Measurements from ENCODE around the gene CA12.

DNA sequence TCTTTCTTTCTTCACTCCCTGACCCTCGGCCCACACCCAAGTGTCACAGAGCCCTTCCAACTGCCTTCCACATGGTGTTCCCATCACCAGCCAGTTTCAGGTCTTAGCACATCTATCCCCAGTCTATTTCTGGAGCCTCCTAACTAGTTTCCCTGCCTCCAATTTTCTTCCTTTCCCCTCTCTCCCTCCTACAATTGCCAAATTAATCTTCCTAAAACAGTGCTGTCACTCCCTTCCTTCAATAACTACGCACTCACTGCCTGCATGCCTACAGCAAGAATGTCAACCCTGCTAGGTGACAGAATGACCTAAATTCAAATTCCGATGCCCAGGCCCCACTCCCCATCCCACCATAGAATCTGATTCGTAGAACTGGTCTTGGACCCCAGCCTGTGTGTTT lies 36.1 kb upstream of the CA12 start:
- TF ChIP-seq CEBPB (tag; IDR thresholded peaks at IDR 0.05): no peak
- TF ChIP-seq FOXK2 (conservative IDR thresholded peaks at IDR 0.05 in 1 of 2, IDR thresholded peaks at IDR 0.05 in 1 of 2; ENCODE audit: low read depth in 2 of 2): no peak
- no peak for TF ChIP-seq NCOA1 (IDR thresholded peaks at IDR 0.05; ENCODE audit: low read depth)
- TF ChIP-seq ZNF583 (CRISPR knock-in tag; IDR thresholded peaks at IDR 0.05): no peak
- TF ChIP-seq, protein P1, sequence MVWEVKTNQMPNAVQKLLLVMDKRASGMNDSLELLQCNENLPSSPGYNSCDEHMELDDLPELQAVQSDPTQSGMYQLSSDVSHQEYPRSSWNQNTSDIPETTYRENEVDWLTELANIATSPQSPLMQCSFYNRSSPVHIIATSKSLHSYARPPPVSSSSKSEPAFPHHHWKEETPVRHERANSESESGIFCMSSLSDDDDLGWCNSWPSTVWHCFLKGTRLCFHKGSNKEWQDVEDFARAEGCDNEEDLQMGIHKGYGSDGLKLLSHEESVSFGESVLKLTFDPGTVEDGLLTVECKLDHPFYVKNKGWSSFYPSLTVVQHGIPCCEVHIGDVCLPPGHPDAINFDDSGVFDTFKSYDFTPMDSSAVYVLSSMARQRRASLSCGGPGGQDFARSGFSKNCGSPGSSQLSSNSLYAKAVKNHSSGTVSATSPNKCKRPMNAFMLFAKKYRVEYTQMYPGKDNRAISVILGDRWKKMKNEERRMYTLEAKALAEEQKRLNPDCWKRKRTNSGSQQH (CRISPR knock-in tag; IDR thresholded peaks at IDR 0.05): no peak
- TF ChIP-seq KLF6 (CRISPR knock-in tag; IDR thresholded peaks at IDR 0.05; ENCODE audit: borderline replicate concordance): no peak
- no peak for TF ChIP-seq ZNF707 (CRISPR knock-in tag; conservative IDR thresholded peaks at IDR 0.05)
- TF ChIP-seq NR3C1 (CRISPR knock-in tag; IDR thresholded peaks at IDR 0.05): no peak
